Liver (tissue), 9 donors: ENCODE data around the gene LILRA6. TPM values are rescaled to one million over a fixed set of nuclear protein-coding genes. Genes with fewer than 3 reads are reported as not detected.

Experiments used
- DNase-seq: peaks from one replicate; pipeline ENCODE4 v3.0.0-alpha.2; 2017; ENCODE audit warnings: low spot score
- H3K27ac ChIP-seq, 2 donors: one replicate each; pipeline ENCODE4 v1.7.0; 2013; ENCODE audit warnings: inconsistent platforms in 2 of 2, low read length in 2 of 2, control low read depth in 1 of 2, low read depth in 1 of 2, mild to moderate bottlenecking in 1 of 2
- H3K27me3 ChIP-seq, 4 donors: one replicate each; pipeline versions ENCODE4 v1.6.1 to v1.7.0; 2013; ENCODE audit warnings: low read length in 3 of 4, inconsistent platforms in 1 of 4, mild to moderate bottlenecking in 1 of 4, moderate library complexity in 1 of 4; ENCODE audit not compliant: control insufficient read depth in 4 of 4, insufficient read depth in 4 of 4
- H3K36me3 ChIP-seq, 4 donors: one replicate each; pipeline versions ENCODE4 v1.6.1 to v1.7.0; 2013; ENCODE audit warnings: low read length in 3 of 4, mild to moderate bottlenecking in 3 of 4, low read depth in 1 of 4, moderate library complexity in 1 of 4; ENCODE audit not compliant: control insufficient read depth in 4 of 4, insufficient read depth in 3 of 4
- H3K4me1 ChIP-seq, 4 donors: one replicate each; pipeline versions ENCODE4 v1.6.1 to v1.7.0; 2013; ENCODE audit warnings: low read length in 3 of 4, mild to moderate bottlenecking in 3 of 4, moderate library complexity in 1 of 4; ENCODE audit not compliant: control insufficient read depth in 4 of 4, insufficient read depth in 4 of 4
- H3K4me3 ChIP-seq, 3 donors: one replicate each; pipeline versions ENCODE4 v1.6.1 to v1.7.0; 2013; ENCODE audit warnings: low read length in 3 of 3, control low read depth in 1 of 3, low read depth in 1 of 3, mild to moderate bottlenecking in 1 of 3
- H3K9ac ChIP-seq, 2 donors: one replicate each; pipeline ENCODE4 v1.7.0; 2013; ENCODE audit warnings: low read length in 2 of 2, mild to moderate bottlenecking in 2 of 2, moderate library complexity in 2 of 2, control low read depth in 1 of 2, low read depth in 1 of 2
- H3K9me3 ChIP-seq, 4 donors: one replicate each; pipeline versions ENCODE4 v1.6.1 to v1.7.0; 2013; ENCODE audit warnings: low read length in 3 of 4; ENCODE audit not compliant: control insufficient read depth in 4 of 4
- EGR1 ChIP-seq, 2 donors: IDR thresholded peaks; 2 replicates each; pipeline ENCODE4 v1.6.1; 2016 to 2018; ENCODE audit warnings: antibody characterized with exemption in 2 of 2, low read depth in 2 of 2
- FOXA2 ChIP-seq: IDR thresholded peaks from 2 replicates; pipeline ENCODE4 v1.6.1; 2016; ENCODE audit warnings: antibody characterized with exemption
- GABPA ChIP-seq, 2 donors: IDR thresholded peaks in 1 of 2; conservative IDR thresholded peaks in 1 of 2; 2 replicates each; pipeline ENCODE4 v1.6.1; 2016; ENCODE audit warnings: antibody characterized with exemption in 2 of 2, mild to moderate bottlenecking in 1 of 2, moderate library complexity in 1 of 2
- HNF4G ChIP-seq: IDR thresholded peaks from 2 replicates; pipeline ENCODE4 v1.6.1; 2016; ENCODE audit warnings: antibody characterized with exemption
- JUND ChIP-seq, 2 donors: IDR thresholded peaks; 2 replicates each; pipeline ENCODE4 v1.6.1; 2016; ENCODE audit warnings: antibody characterized with exemption in 2 of 2
- RAD21 ChIP-seq, 2 donors: IDR thresholded peaks; 2 replicates each; pipeline ENCODE4 v1.6.1; 2016; ENCODE audit warnings: antibody characterized with exemption in 2 of 2, mild to moderate bottlenecking in 2 of 2
- ZBTB33 ChIP-seq: IDR thresholded peaks from 2 replicates; pipeline ENCODE4 v1.6.1; 2016; ENCODE audit warnings: antibody characterized with exemption
- whole genome bisulfite sequencing: extraction: QIAGEN DNeasy Blood & Tissue Kit; methylation state at CpG from one replicate; pipeline ENCODE4 v1.1.7; 2013; 5-methylcytosine and 5-hydroxymethylcytosine counted together
- polyA plus RNA-seq, 2 donors: library from polyadenylated mRNA; stranded (reverse) in 1 of 2; unstranded in 1 of 2; fragments of 200-250 nt in 1 of 2; fragments of >200 nt in 1 of 2; fragmentation: Nextera tagmentation in 1 of 2; extraction: Ambion mirVana in 1 of 2; gene quantifications; one replicate each; pipeline versions ENCODE4 v1.2.1 to v1.2.3, GENCODE V29; 2013 to 2015
- total RNA-seq, 2 donors: library from RNA; depleted of rRNA; stranded (reverse); fragments of >200 nt; gene quantifications; one replicate each; pipeline ENCODE4 v1.2.3, GENCODE V29; 2014
- TF ChIP-seq, protein P1 (sequence below): IDR thresholded peaks from 2 replicates; pipeline ENCODE4 v1.6.1; 2016; ENCODE audit warnings: antibody characterized with exemption, mild to moderate bottlenecking
- donor health status: healthy.
- donor health status: healthy.
- donor health status: healthy.
- donor health status: healthy.
- donor health status: healthy.

LILRA6 gene
- total and polyA plus RNA-seq, 4 donors: 1.0 to 2.8 (median 1.7) TPM

DNA sequence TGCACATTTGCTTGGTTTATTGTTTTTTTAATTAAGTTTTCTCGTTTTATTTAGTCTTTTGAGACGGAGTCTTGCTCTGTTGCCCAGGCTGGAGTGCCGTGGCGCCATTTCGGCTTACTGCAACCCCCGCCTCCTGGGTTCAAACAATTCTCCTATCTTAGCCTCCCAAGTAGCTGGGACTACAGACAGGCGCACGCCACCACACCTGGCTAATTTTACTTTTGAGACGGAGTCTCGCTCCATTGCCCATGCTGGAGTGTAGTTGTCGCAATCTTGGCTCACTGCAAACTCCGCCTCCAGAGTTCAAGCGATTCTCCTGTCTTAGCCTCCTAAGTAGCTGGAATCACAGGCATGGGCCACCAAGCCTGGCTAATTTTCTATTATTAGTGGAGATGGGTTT is 40.6 kb downstream of the LILRA6 start (continued):
- TF ChIP-seq, protein P1, sequence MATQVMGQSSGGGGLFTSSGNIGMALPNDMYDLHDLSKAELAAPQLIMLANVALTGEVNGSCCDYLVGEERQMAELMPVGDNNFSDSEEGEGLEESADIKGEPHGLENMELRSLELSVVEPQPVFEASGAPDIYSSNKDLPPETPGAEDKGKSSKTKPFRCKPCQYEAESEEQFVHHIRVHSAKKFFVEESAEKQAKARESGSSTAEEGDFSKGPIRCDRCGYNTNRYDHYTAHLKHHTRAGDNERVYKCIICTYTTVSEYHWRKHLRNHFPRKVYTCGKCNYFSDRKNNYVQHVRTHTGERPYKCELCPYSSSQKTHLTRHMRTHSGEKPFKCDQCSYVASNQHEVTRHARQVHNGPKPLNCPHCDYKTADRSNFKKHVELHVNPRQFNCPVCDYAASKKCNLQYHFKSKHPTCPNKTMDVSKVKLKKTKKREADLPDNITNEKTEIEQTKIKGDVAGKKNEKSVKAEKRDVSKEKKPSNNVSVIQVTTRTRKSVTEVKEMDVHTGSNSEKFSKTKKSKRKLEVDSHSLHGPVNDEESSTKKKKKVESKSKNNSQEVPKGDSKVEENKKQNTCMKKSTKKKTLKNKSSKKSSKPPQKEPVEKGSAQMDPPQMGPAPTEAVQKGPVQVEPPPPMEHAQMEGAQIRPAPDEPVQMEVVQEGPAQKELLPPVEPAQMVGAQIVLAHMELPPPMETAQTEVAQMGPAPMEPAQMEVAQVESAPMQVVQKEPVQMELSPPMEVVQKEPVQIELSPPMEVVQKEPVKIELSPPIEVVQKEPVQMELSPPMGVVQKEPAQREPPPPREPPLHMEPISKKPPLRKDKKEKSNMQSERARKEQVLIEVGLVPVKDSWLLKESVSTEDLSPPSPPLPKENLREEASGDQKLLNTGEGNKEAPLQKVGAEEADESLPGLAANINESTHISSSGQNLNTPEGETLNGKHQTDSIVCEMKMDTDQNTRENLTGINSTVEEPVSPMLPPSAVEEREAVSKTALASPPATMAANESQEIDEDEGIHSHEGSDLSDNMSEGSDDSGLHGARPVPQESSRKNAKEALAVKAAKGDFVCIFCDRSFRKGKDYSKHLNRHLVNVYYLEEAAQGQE: no peak
- TF ChIP-seq JUND (IDR thresholded peaks at IDR 0.05) (no peak), GABPA (IDR thresholded peaks at IDR 0.05 in 1 of 2, conservative IDR thresholded peaks at IDR 0.05 in 1 of 2) (no peak)

DNA sequence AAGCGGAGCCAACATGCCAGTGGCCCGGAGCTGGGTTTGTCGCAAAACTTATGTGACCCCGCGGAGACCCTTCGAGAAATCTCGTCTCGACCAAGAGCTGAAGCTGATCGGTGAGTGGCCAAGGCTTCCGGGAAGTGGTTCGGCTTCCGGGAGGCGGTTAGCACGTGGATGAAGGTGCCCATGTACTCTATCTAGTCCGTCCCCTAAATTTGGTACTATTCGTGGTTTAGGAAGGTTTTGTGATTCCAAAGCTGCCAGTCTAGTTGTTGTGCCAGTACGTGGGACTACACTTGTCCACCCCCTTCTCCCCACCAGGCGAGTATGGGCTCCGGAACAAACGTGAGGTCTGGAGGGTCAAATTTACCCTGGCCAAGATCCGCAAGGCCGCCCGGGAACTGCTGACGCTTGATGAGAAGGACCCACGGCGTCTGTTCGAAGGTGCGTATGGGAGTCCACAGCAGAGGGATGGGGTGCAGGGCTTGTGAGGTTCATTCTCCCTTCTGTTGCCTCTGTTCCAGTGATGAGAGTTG is 41.4 kb downstream of the LILRA6 start:
- Histone ChIP-seq H3K36me3 (peaks cover 14 to 34% (median 21%) of the 10 kb centered on the region in 4 donors), H3K27ac (peak overlapping the region; percentile 91 to 99), H3K4me3 (peak overlapping the region; percentile 66 to 98 (median 86)), H3K9ac (peak overlapping the region; percentile 96 to 99), H3K4me1 (peaks cover 10 to 63% (median 51%) of the 10 kb centered on the region in 4 donors), H3K9me3 (no peaks in the 10 kb centered on the region), H3K27me3 (no peaks in the 10 kb centered on the region)
- TF ChIP-seq ZBTB33 (peak; percentile 97), RAD21 (IDR thresholded peaks at IDR 0.05) (no peak)
- DNase-seq: no peak
- 1% methylated on average over 28 of the region's 28 CpGs for WGBS

DNA sequence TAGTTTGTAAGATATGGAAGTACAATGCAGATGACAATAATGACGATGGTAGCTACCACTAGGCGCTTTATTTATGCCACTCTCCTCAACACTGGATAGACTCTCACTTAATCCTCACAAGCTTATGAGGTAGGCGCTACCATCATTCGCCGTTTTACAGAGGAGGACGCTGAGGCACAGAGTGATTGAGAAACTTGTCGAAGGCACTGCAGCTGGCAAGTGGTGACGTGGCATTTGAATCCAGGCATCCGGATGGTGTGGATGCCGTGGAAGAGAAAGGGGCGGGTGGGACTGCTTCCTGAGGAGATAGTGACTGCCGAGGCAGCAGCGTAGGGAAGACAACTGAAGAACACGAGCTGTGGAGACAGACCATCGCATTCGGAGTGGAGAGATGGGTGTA is 43.2 kb downstream of the LILRA6 start:
- DNase-seq: no peak
- Histone ChIP-seq H3K36me3 (peaks cover 6 to 20% (median 11%) of the 10 kb centered on the region in 4 donors), H3K27ac (peak overlapping the region in 1 of 2 donors; percentile 99), H3K4me1 (peaks cover 7 to 45% (median 35%) of the 10 kb centered on the region in 4 donors), H3K4me3 (no peak overlapping the region), H3K9ac (no peak overlapping the region), H3K9me3 (no peaks in the 10 kb centered on the region), H3K27me3 (no peaks in the 10 kb centered on the region)
- 91% methylated on average over 16 of the region's 16 CpGs for WGBS
- no peak for TF ChIP-seq FOXA2
- TF ChIP-seq RAD21 (IDR thresholded peaks at IDR 0.05): no peak
- TF ChIP-seq HNF4G: no peak
- TF ChIP-seq, protein P1: no peak
- TF ChIP-seq EGR1 (IDR thresholded peaks at IDR 0.05; ENCODE audit: low read depth in 2 of 2): no peak
